ENCODE measurements around the gene SPIN2B. TPM values are rescaled to one million over a fixed set of nuclear protein-coding genes. Genes with fewer than 3 reads are reported as not detected.
"Not testable (repeated sequence)": the region's sequence is repeated elsewhere in the genome, so short reads cannot be mapped to it uniquely, and the experiment has no call there.

The SPIN2B gene
- total RNA-seq, 1 experiment from 2014 or later = 9.1 TPM

DNA sequence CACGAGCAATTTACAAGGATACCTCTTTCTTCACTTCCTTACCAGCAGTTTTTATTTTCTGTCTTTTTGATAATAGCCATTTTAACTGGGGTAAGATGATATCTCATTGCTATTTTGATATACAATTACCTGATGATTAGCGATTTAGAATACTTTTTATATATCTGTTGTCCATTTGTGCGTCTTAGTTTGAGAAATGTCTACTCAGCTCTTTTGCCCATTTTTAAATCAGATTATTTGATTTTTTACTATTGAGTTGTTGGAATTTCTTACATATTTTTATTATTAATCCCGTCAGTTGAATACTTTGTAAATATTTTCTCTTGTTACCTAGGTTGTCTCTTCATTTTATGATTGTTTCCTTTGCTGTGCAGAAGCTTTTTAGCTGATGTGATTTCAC, 17.3 kb upstream of the SPIN2B start:
- no peaks in the 10 kb centered on the region for H3K36me3 ChIP-seq (ENCODE audit: insufficient read depth, low read length, poor library complexity, severe bottlenecking)
- peaks cover 6% of the 10 kb centered on the region for H3K4me1 ChIP-seq (ENCODE audit: insufficient read depth, low read length, poor library complexity, severe bottlenecking)
- CTCF ChIA-PET = no interaction called here
- no peak overlapping the region for H3K27ac ChIP-seq (ENCODE audit: low read depth, low read length, poor library complexity, severe bottlenecking)
- no peak for DNase-seq (ENCODE audit: low spot score)
- TF ChIP-seq EZH2 (IDR thresholded peaks at IDR 0.05; ENCODE audit: borderline replicate concordance, low read depth, low read length, poor library complexity, severe bottlenecking) = no peak
- TF ChIP-seq, protein P1, sequence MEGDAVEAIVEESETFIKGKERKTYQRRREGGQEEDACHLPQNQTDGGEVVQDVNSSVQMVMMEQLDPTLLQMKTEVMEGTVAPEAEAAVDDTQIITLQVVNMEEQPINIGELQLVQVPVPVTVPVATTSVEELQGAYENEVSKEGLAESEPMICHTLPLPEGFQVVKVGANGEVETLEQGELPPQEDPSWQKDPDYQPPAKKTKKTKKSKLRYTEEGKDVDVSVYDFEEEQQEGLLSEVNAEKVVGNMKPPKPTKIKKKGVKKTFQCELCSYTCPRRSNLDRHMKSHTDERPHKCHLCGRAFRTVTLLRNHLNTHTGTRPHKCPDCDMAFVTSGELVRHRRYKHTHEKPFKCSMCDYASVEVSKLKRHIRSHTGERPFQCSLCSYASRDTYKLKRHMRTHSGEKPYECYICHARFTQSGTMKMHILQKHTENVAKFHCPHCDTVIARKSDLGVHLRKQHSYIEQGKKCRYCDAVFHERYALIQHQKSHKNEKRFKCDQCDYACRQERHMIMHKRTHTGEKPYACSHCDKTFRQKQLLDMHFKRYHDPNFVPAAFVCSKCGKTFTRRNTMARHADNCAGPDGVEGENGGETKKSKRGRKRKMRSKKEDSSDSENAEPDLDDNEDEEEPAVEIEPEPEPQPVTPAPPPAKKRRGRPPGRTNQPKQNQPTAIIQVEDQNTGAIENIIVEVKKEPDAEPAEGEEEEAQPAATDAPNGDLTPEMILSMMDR (conservative IDR thresholded peaks at IDR 0.05; ENCODE audit: low read depth, low read length) = no peak
- intact Hi-C loops (cut with micrococcal nuclease; ENCODE audit: unreplicated experiment) = no loop called here
- H3K4me3 ChIP-seq (ENCODE audit: low read depth, low read length, poor library complexity, severe bottlenecking) = no peak overlapping the region
- no TSS peak for BruUV-seq (replicated peaks)
- POLR2A ChIA-PET (ENCODE audit: low non-redundant PET) = no interaction called here
- H3K27me3 ChIP-seq (replicated peaks; ENCODE audit: insufficient read depth, low read depth, low read length, poor library complexity) = no peaks in the 10 kb centered on the region
- no peaks in the 10 kb centered on the region for H3K9me3 ChIP-seq (ENCODE audit: low read depth, low read length, poor library complexity, severe bottlenecking)

DNA sequence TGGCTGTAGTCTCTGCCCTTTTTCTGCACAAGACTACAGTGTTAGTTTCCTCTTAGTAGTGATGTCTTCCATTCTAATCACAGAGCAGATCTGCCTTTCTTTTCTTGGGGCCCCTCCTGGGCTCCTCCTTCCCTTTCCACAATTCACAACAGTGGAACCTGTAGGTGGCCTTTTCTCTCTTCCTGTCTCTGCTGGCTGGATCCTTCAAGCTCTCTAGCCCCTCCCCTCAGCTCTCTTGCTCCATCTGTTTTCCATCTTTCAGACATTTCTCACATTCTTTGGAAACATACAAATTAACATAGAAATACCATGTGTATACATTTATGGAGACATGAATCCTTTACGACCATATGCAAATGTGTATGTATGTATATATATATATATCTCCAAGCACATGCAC, 16.2 kb upstream of the SPIN2B start:
- peak overlapping the region; percentile 31 for H3K4me3 ChIP-seq (ENCODE audit: low read depth, low read length, poor library complexity, severe bottlenecking)
- BruUV-seq (replicated peaks) = no TSS peak
- no peaks in the 10 kb centered on the region for H3K27me3 ChIP-seq (replicated peaks; ENCODE audit: insufficient read depth, low read depth, low read length, poor library complexity)
- no peak for TF ChIP-seq EZH2 (IDR thresholded peaks at IDR 0.05; ENCODE audit: borderline replicate concordance, low read depth, low read length, poor library complexity, severe bottlenecking)
- TF ChIP-seq, protein P1 (conservative IDR thresholded peaks at IDR 0.05; ENCODE audit: low read depth, low read length) = no peak
- peak; percentile 65 for DNase-seq (ENCODE audit: low spot score)
- H3K9me3 ChIP-seq (ENCODE audit: low read depth, low read length, poor library complexity, severe bottlenecking) = no peaks in the 10 kb centered on the region
- POLR2A ChIA-PET (ENCODE audit: low non-redundant PET) = no interaction called here
- intact Hi-C loops (cut with micrococcal nuclease; ENCODE audit: unreplicated experiment) = no loop called here
- CTCF ChIA-PET = no interaction called here
- H3K36me3 ChIP-seq (ENCODE audit: insufficient read depth, low read length, poor library complexity, severe bottlenecking) = no peaks in the 10 kb centered on the region
- peaks cover 6% of the 10 kb centered on the region for H3K4me1 ChIP-seq (ENCODE audit: insufficient read depth, low read length, poor library complexity, severe bottlenecking)
- H3K27ac ChIP-seq (ENCODE audit: low read depth, low read length, poor library complexity, severe bottlenecking) = no peak overlapping the region

DNA sequence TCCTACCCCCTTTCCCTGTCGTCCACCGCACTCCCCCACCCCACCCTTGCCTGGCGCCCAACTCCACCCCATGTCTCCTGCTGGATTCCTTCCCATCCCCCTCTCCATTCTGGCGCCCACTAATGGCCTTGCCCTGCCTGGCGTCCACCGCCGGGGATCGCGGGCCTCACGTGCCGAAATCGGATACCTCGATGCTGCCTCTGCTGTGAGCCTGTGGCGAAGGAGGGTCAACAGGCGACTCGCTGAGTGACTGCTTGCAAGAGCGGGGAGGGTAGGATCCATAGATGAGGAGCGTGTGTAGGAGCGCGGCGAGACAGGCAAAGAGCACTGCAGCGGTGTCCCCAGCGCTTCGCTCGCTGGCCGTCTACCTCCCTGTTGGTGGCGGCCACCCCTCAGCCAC, 15.7 kb upstream of the SPIN2B start, which contains the start of gene SPIN2A:
Gene SPIN2A (minus strand): TSS at position 325 of the 400 bp plus-strand sequence. CDS start 800 bp downstream, outside the sequence.
- H3K4me3 ChIP-seq (ENCODE audit: low read depth, low read length, poor library complexity, severe bottlenecking) = peak within 1 kb of the TSS; percentile 31
- H3K27ac ChIP-seq (ENCODE audit: low read depth, low read length, poor library complexity, severe bottlenecking); CTCF ChIA-PET; POLR2A ChIA-PET (ENCODE audit: low non-redundant PET); H3K27me3 ChIP-seq (replicated peaks; ENCODE audit: insufficient read depth, low read depth, low read length, poor library complexity); H3K36me3 ChIP-seq (ENCODE audit: insufficient read depth, low read length, poor library complexity, severe bottlenecking); H3K4me1 ChIP-seq (ENCODE audit: insufficient read depth, low read length, poor library complexity, severe bottlenecking); H3K9me3 ChIP-seq (ENCODE audit: low read depth, low read length, poor library complexity, severe bottlenecking); intact Hi-C loops (cut with micrococcal nuclease; ENCODE audit: unreplicated experiment); BruUV-seq (replicated peaks): not testable (repeated sequence)
- peak; percentile 11 for DNase-seq (ENCODE audit: low spot score)

DNA sequence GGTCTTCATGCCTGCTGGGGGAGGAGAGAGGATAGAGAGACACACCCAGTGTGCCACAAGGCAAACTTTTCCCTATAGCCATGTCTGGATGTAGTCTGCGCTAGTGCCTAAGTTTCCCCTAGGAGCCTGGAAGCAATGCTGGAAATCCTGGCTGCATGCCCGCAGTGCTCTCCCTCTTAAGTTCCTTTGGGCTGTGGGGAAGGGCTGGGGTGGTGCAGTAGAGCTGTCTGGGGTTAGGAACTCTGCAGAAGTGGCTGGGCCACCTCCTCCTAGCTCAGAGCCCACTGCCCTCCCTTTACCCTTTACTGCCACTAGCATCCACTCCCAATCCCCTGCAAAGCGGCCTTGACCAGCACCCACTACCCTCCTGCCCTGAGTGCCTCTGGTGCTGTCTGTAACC, 15.2 kb upstream of the SPIN2B start:
- BruUV-seq (replicated peaks); H3K27ac ChIP-seq (ENCODE audit: low read depth, low read length, poor library complexity, severe bottlenecking); H3K4me1 ChIP-seq (ENCODE audit: insufficient read depth, low read length, poor library complexity, severe bottlenecking); H3K36me3 ChIP-seq (ENCODE audit: insufficient read depth, low read length, poor library complexity, severe bottlenecking); CTCF ChIA-PET; H3K9me3 ChIP-seq (ENCODE audit: low read depth, low read length, poor library complexity, severe bottlenecking); intact Hi-C loops (cut with micrococcal nuclease; ENCODE audit: unreplicated experiment); H3K4me3 ChIP-seq (ENCODE audit: low read depth, low read length, poor library complexity, severe bottlenecking); DNase-seq (ENCODE audit: low spot score); H3K27me3 ChIP-seq (replicated peaks; ENCODE audit: insufficient read depth, low read depth, low read length, poor library complexity): not testable (repeated sequence)
- POLR2A ChIA-PET (ENCODE audit: low non-redundant PET) = interaction anchor here (0.6 kb wide), 1 partner anchor 510 kb away, joined by 3 read pairs; no protein-coding TSS in a partner anchor

Measured in A673 (cell line).